SU-DHL-6 (cell line): ENCODE data around the gene BTN3A1.

ENCODE experiments used
- H2AFZ ChIP-seq: fragments of 200-600 bp; sonication (generic); 2 replicates; pipeline ENCODE4 v1.6.1; 2014; ENCODE audit warnings: low read depth, mild to moderate bottlenecking, moderate library complexity, mixed read lengths, antibody characterized with exemption, low read length; ENCODE audit not compliant: severe bottlenecking
- H3F3A ChIP-seq: fragments of 200-600 bp; shearing (Covaris generic); 2 replicates; pipeline ENCODE4 v1.6.0; 2016; ENCODE audit warnings: antibody characterized with exemption, mild to moderate bottlenecking; ENCODE audit not compliant: insufficient read depth
- H3K27ac ChIP-seq: fragments of 200-600 bp; sonication (generic); 2 replicates; pipeline ENCODE4 v1.5.1; 2016; ENCODE audit warnings: low read depth, mild to moderate bottlenecking, low read length, moderate library complexity, mixed read lengths
- H3K27me3 ChIP-seq: fragments of 200-600 bp; sonication (generic), shearing (Covaris generic); 2 replicates; pipeline ENCODE4 v1.6.0; 2014; ENCODE audit warnings: mild to moderate bottlenecking, low read length
- H3K36me3 ChIP-seq: fragments of 200-600 bp; sonication (generic); 2 replicates; pipeline ENCODE4 v1.6.1; 2014; ENCODE audit warnings: mild to moderate bottlenecking, low read length, mixed read lengths
- H3K4me2 ChIP-seq: fragments of 300-600, 200-600 bp; shearing (Covaris generic), sonication (generic); 2 replicates; pipeline ENCODE4 v1.6.0; 2014; ENCODE audit warnings: low read length, low read depth, mild to moderate bottlenecking; ENCODE audit not compliant: poor library complexity, severe bottlenecking
- H3K4me3 ChIP-seq: fragments of 200-600 bp; sonication (generic); 2 replicates; pipeline ENCODE4 v1.5.1; 2014; ENCODE audit warnings: antibody characterized with exemption, low read length, mild to moderate bottlenecking, mixed read lengths; ENCODE audit not compliant: insufficient read depth, poor library complexity, severe bottlenecking
- H3K79me2 ChIP-seq: fragments of 200-600 bp; sonication (generic); 2 replicates; pipeline ENCODE4 v1.6.1; 2014; ENCODE audit warnings: mild to moderate bottlenecking, low read length, moderate library complexity; ENCODE audit not compliant: insufficient read depth
- H3K9ac ChIP-seq: fragments of 200-600 bp; sonication (generic); 2 replicates; pipeline ENCODE4 v1.7.0; 2014; ENCODE audit warnings: mild to moderate bottlenecking, low read length
- H3K9me2 ChIP-seq: fragments of 200-600 bp; sonication (generic); replicated peaks from 2 replicates; pipeline ENCODE4 v1.6.1; 2014; ENCODE audit warnings: low read length; ENCODE audit not compliant: insufficient read depth
- H3K9me3 ChIP-seq: fragments of 200-600 bp; sonication (generic); 2 replicates; pipeline ENCODE4 v1.6.1; 2014; ENCODE audit warnings: low read length, mixed read lengths; ENCODE audit not compliant: insufficient read depth
- H4K20me1 ChIP-seq: fragments of 200-600 bp; sonication (generic); 2 replicates; pipeline ENCODE4 v1.6.1; 2014; ENCODE audit warnings: low read depth, mild to moderate bottlenecking, antibody characterized with exemption, low read length, moderate library complexity, mixed read lengths
- CTCF ChIP-seq: fragments of 200-600 bp; sonication (generic); IDR thresholded peaks from one replicate; pipeline ENCODE4 v1.5.1; 2017; ENCODE audit warnings: antibody characterized with exemption, mild to moderate bottlenecking, low read length, moderate library complexity; ENCODE audit not compliant: insufficient read depth, poor library complexity, severe bottlenecking
- EZH2phosphoT487 ChIP-seq: fragments of 200-600 bp; sonication (generic), shearing (Covaris generic); conservative IDR thresholded peaks from 2 replicates; pipeline ENCODE4 v1.6.1; 2018; ENCODE audit warnings: mild to moderate bottlenecking, antibody characterized with exemption, low read length, moderate library complexity, mixed read lengths

Gene BTN3A1

GRCh38 chr6:26427451-26427809 is 25.4 kb downstream of the BTN3A1 start:
- Histone ChIP-seq H3K4me3 (no peak overlapping the region), H3K4me2 (no peak overlapping the region), H3K9ac (no peak overlapping the region), H3K79me2 (no peaks in the 10 kb centered on the region), H3K9me3 (no peaks in the 10 kb centered on the region), H3K27me3 (no peaks in the 10 kb centered on the region), H4K20me1 (no peaks in the 10 kb centered on the region), H3F3A (no peaks in the 10 kb centered on the region), H3K9me2 (no peaks in the 10 kb centered on the region), H2AFZ (no peak overlapping the region), H3K36me3 (no peaks in the 10 kb centered on the region), H3K27ac (no peak overlapping the region)
- TF ChIP-seq CTCF (no peak), EZH2phosphoT487 (no peak)

DNA sequence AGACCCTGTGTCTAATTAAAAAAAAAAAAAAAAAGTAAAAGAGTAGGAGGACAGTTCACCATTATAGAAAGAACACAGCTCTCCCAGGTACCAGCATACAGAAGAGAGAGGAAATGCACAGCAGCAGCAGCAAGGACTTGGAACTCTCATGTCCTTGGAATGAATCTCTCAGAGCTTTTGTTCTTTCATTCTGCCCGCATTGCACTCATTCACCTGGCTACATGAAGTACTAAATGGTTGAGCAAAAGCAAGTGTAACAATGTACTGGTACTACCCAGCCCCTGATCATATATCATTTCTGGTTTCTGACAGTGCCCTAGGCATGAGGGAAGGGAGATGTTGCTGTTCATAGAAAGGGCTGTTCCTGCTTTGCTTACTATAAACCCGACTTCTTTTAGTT is 26.1 kb downstream of the BTN3A1 start:
- Histone ChIP-seq H3K4me3 (no peak overlapping the region), H3K9ac (no peak overlapping the region), H3K9me2 (no peaks in the 10 kb centered on the region), H3K4me2 (no peak overlapping the region), H3K27ac (no peak overlapping the region), H4K20me1 (no peaks in the 10 kb centered on the region), H3K79me2 (no peaks in the 10 kb centered on the region), H2AFZ (no peak overlapping the region), H3K36me3 (no peaks in the 10 kb centered on the region), H3K9me3 (peaks cover 6% of the 10 kb centered on the region; the same call in 1 of the 2 replicates), H3K27me3 (no peaks in the 10 kb centered on the region), H3F3A (no peaks in the 10 kb centered on the region)
- TF ChIP-seq EZH2phosphoT487 (no peak), CTCF (no peak)

GRCh38 chr6:26430787-26431186 is 28.7 kb downstream of the BTN3A1 start:
- H3K9me3 ChIP-seq = peaks cover 14% of the 10 kb centered on the region; the same call in 1 of the 2 replicates
- H3K9me2 ChIP-seq = no peaks in the 10 kb centered on the region
- no peaks in the 10 kb centered on the region for H3K27me3 ChIP-seq
- no peak overlapping the region for H3K9ac ChIP-seq
- no peak overlapping the region for H3K4me3 ChIP-seq
- no peaks in the 10 kb centered on the region for H4K20me1 ChIP-seq
- no peak overlapping the region for H2AFZ ChIP-seq
- H3K27ac ChIP-seq = no peak overlapping the region
- H3K36me3 ChIP-seq = no peaks in the 10 kb centered on the region
- no peaks in the 10 kb centered on the region for H3K79me2 ChIP-seq
- H3K4me2 ChIP-seq = no peak overlapping the region
- TF ChIP-seq EZH2phosphoT487 (no peak), CTCF (no peak)
- H3F3A ChIP-seq = no peaks in the 10 kb centered on the region
